HepG2 (cell line): ENCODE data around the gene ENPP7. TPM values are rescaled to one million over a fixed set of nuclear protein-coding genes. Genes with fewer than 3 reads are reported as not detected.

Experiments used
- ATAC-seq: fragments of 200-7000 bp; cut with Tn5 transposase; 3 replicates; pipeline ENCODE4 v1.9.1; 2020; ENCODE audit warnings: mild to moderate bottlenecking, moderate library complexity
- BruUV-seq: library from RNA; stranded (reverse); fragments of 400-500 nt; replicated peaks from 2 replicates; lab custom pipeline; 2021; lab: Mats Ljungman, UMichigan
- CTCF ChIA-PET: fragments of 300-600 bp; formaldehyde crosslinking; extraction: SDS; loops from one replicate; lab custom pipeline; 2021; ENCODE audit warnings: low total read pairs, inconsistent platforms, low intra/inter-chr PET ratio; lab: Yijun Ruan, JAX
- POLR2A ChIA-PET: fragments of 350-600 bp; sonication (Branson Sonifier 250); formaldehyde crosslinking; loops from one replicate; lab custom pipeline; 2020; ENCODE audit warnings: antibody characterized with exemption, inconsistent platforms; lab: Yijun Ruan, JAX
- DNase-seq: peaks from one replicate; pipeline ENCODE4 v3.0.0-alpha.2; 2015; ENCODE audit warnings: low spot score
- FAIRE-seq: peaks from 3 replicates; lab custom pipeline; 2011; peaks lifted over from hg19 to GRCh38; lab: Jason Lieb, UNC
- H2AFZ ChIP-seq: one replicate; pipeline ENCODE4 v1.6.1; 2011; ENCODE audit warnings: low read length, inconsistent platforms
- H3K27ac ChIP-seq: fragments of 300-600 bp; 3 replicates; pipeline ENCODE4 v1.8.0; 2011; ENCODE audit warnings: mixed run types, mild to moderate bottlenecking, mixed read lengths, low read length, inconsistent platforms; ENCODE audit not compliant: insufficient read depth; ENCODE audit errors: extremely low read length
- H3K27me3 ChIP-seq, 2 experiments: fragments of 200-600 bp in 1 of 2; 2 replicates in 1 of 2; 3 replicates in 1 of 2; pipeline versions ENCODE4 v1.6.0 to v1.8.0; 2011; ENCODE audit warnings: low read length in 2 of 2, mild to moderate bottlenecking in 2 of 2, moderate library complexity in 2 of 2, inconsistent platforms in 1 of 2; ENCODE audit not compliant: insufficient read depth in 2 of 2, control insufficient read depth in 1 of 2
- H3K36me3 ChIP-seq, 2 experiments: fragments of 200-600 bp in 1 of 2; replicated peaks in 1 of 2; 2 replicates in 1 of 2; 3 replicates in 1 of 2; pipeline versions ENCODE4 v1.5.1 to v1.8.0; 2011; ENCODE audit warnings: low read length in 2 of 2, inconsistent platforms in 1 of 2; ENCODE audit not compliant: insufficient read depth in 2 of 2, control insufficient read depth in 1 of 2
- H3K4me1 ChIP-seq: 2 replicates; pipeline ENCODE4 v1.5.1; 2012; ENCODE audit warnings: low read length, inconsistent platforms; ENCODE audit not compliant: insufficient read depth
- H3K4me2 ChIP-seq: 2 replicates; pipeline ENCODE4 v1.6.0; 2011; ENCODE audit warnings: low read depth, low read length, inconsistent platforms
- H3K4me3 ChIP-seq, 3 experiments: fragments of 200-600 bp in 1 of 3; sonication (generic), shearing (Covaris generic) in 1 of 3; replicated peaks in 1 of 3; 2 replicates each; pipeline ENCODE4 v1.5.1; 2011 to 2016; ENCODE audit warnings: low read length in 3 of 3, inconsistent platforms in 2 of 3, low read depth in 2 of 3, mild to moderate bottlenecking in 2 of 3, control low read depth in 1 of 3, mixed read lengths in 1 of 3; ENCODE audit not compliant: insufficient read depth in 1 of 3
- H3K79me2 ChIP-seq: one replicate; pipeline ENCODE4 v1.6.1; 2011; ENCODE audit warnings: low read length, inconsistent platforms; ENCODE audit not compliant: insufficient read depth
- H3K9ac ChIP-seq: 2 replicates; pipeline ENCODE4 v1.6.0; 2011; ENCODE audit warnings: mild to moderate bottlenecking, low read depth, low read length, inconsistent platforms; ENCODE audit not compliant: insufficient read depth
- H3K9me3 ChIP-seq: 2 replicates; pipeline ENCODE4 v1.5.1; 2012; ENCODE audit warnings: mild to moderate bottlenecking, low read length
- H4K20me1 ChIP-seq: 2 replicates; pipeline ENCODE4 v1.6.0; 2011; ENCODE audit warnings: inconsistent platforms, mild to moderate bottlenecking, low read length, moderate library complexity; ENCODE audit not compliant: insufficient read depth
- ASH2L ChIP-seq: fragments of 300-600, 200-600 bp; sonication (generic); IDR thresholded peaks from 2 replicates; pipeline ENCODE4 v1.7.0; 2017; ENCODE audit warnings: low read depth, mild to moderate bottlenecking, moderate library complexity, mixed read lengths, low read length; ENCODE audit not compliant: insufficient read length
- ATF2 ChIP-seq: sonication (generic); formaldehyde crosslinking; IDR thresholded peaks from 2 replicates; pipeline ENCODE4 v1.4.0; 2020; ENCODE audit warnings: missing genetic modification reagents
- E2F1 ChIP-seq: sonication (generic); formaldehyde crosslinking; IDR thresholded peaks from 2 replicates; pipeline ENCODE4 v1.5.0; 2020; ENCODE audit warnings: missing genetic modification reagents
- EP300 ChIP-seq, 3 experiments: sonication (generic) in 1 of 3; formaldehyde crosslinking in 1 of 3; IDR thresholded peaks; 2 replicates each; pipeline versions ENCODE4 v1.5.1 to v1.6.1; 2011 to 2020; ENCODE audit warnings: low read depth in 2 of 3, low read length in 2 of 3, borderline replicate concordance in 1 of 3, improper control_type of control experiment in 1 of 3, mild to moderate bottlenecking in 1 of 3, missing genetic modification reagents in 1 of 3, moderate library complexity in 1 of 3
- HIC2 ChIP-seq: sonication (generic); formaldehyde crosslinking; IDR thresholded peaks from 2 replicates; pipeline ENCODE4 v1.9.0; 2022; ENCODE audit warnings: low read depth, missing genetic modification reagents
- KDM2A ChIP-seq: sonication (generic); formaldehyde crosslinking; IDR thresholded peaks from 2 replicates; pipeline ENCODE4 v1.4.0; 2020; ENCODE audit warnings: low read depth, missing genetic modification reagents, borderline replicate concordance
- RXRA ChIP-seq: sonication (generic); formaldehyde crosslinking; IDR thresholded peaks from 2 replicates; pipeline ENCODE4 v1.5.1; 2020; ENCODE audit warnings: missing genetic modification reagents
- TFAP4 ChIP-seq: sonication (generic); IDR thresholded peaks from 2 replicates; pipeline ENCODE4 v1.6.1; 2016; ENCODE audit warnings: low read depth, borderline replicate concordance
- ZNF18 ChIP-seq: sonication (generic); formaldehyde crosslinking; IDR thresholded peaks from 2 replicates; pipeline ENCODE4 v1.8.0; 2022; ENCODE audit warnings: mild to moderate bottlenecking, missing genetic modification reagents; ENCODE audit not compliant: insufficient replicate concordance
- ZNF335 ChIP-seq: sonication (generic); formaldehyde crosslinking; IDR thresholded peaks from 2 replicates; pipeline ENCODE4 v1.4.0; 2020; ENCODE audit warnings: missing genetic modification reagents
- ZNF350 ChIP-seq: sonication (generic); formaldehyde crosslinking; IDR thresholded peaks from 2 replicates; pipeline ENCODE4 v1.4.0; 2020; ENCODE audit warnings: mild to moderate bottlenecking, low read depth, missing genetic modification reagents, borderline replicate concordance
- ZNF605 ChIP-seq: sonication (generic); formaldehyde crosslinking; IDR thresholded peaks from 2 replicates; pipeline ENCODE4 v1.8.0; 2022; ENCODE audit warnings: mild to moderate bottlenecking, missing genetic modification reagents
- ZUFSP ChIP-seq: sonication (generic); formaldehyde crosslinking; IDR thresholded peaks from 2 replicates; pipeline ENCODE4 v1.9.0; 2021; ENCODE audit warnings: missing genetic modification reagents, mild to moderate bottlenecking, borderline replicate concordance
- WGBS: methylation state at CpG from one replicate; pipeline ENCODE4 v1.1.6; 2017; ENCODE audit warnings: low lambda C conversion rate; 5-methylcytosine and 5-hydroxymethylcytosine counted together
- in situ Hi-C: cut with HindIII; loops from 2 replicates; pipeline ENCODE4 v1.10.0; 2017; ENCODE audit warnings: low pct_unique_long_range_greater_than_20kb; ENCODE audit not compliant: extremely low pct_ligation_motif_present
- intact Hi-C: fragments of 100-400 bp; cut with micrococcal nuclease; formaldehyde crosslinking; loops from one replicate; pipeline ENCODE4 v1.10.0; 2022; ENCODE audit not compliant: unreplicated experiment
- polyA plus RNA-seq, 8 experiments: library from polyadenylated mRNA; depleted of rRNA in 3 of 8; stranded (reverse) in 7 of 8; unstranded in 1 of 8; fragments of >200 nt; fragmentation: Illumina TruSeq in 4 of 8; extraction: Trizol in 4 of 8; gene quantifications; 2 replicates each; pipeline versions ENCODE4 v1.2.1 to v1.2.3, GENCODE V29; 2011 to 2016; ENCODE audit warnings: low read depth in 4 of 8, missing spikeins in 1 of 8, mixed read lengths in 1 of 8; ENCODE audit not compliant: insufficient read depth in 1 of 8
- total RNA-seq, 5 experiments: library from RNA; depleted of rRNA; stranded (reverse); fragments of >200 nt; fragmentation: Illumina TruSeq; extraction: Trizol; gene quantifications; 2 replicates each; pipeline ENCODE4 v1.2.3, GENCODE V29; 2016; ENCODE audit warnings: low read depth in 1 of 5

ENPP7 gene
- total and polyA plus RNA-seq, 2 of the 13 experiments (the other 11 are each of a cell fraction or from before 2014, with no cell fraction given): 1.1 to 2.2 TPM

GRCh38 chr17:79774561-79774975, 43.8 kb downstream of the ENPP7 start:
- POLR2A ChIA-PET: interaction anchor here (1.5 to 1.9 kb wide), 4 partner anchors 15 to 219 kb away, joined by 4 to 12 read pairs (median 6); partner anchors contain the start of gene CBX8
- Histone ChIP-seq H2AFZ (no peak overlapping the region), H3K4me3 (peak overlapping the region in 2 of 3 experiments; percentile 24 to 38; a peak in 4 of 6 replicates), H3K9me3 (no peaks in the 10 kb centered on the region), H3K27ac (no peak overlapping the region), H3K79me2 (peaks cover 12% of the 10 kb centered on the region), H3K4me2 (peak overlapping the region; percentile 92), H3K27me3 (peaks cover 5 to 19% of the 10 kb centered on the region in 2 experiments; a peak in 3 of 5 replicates), H3K4me1 (peaks cover 65% of the 10 kb centered on the region), H4K20me1 (peaks cover 9% of the 10 kb centered on the region; the same call in 1 of the 2 replicates), H3K36me3 (peaks cover 0 to 1% of the 10 kb centered on the region in 2 experiments; a peak in 2 of 5 replicates), H3K9ac (peak overlapping the region; percentile 15)
- intact Hi-C loops: no loop called here
- in situ Hi-C loops: no loop called here
- DNase-seq: peak; percentile 47
- no TSS peak for BruUV-seq
- peak; percentile 62 for ATAC-seq
- no peak for FAIRE-seq
- WGBS: 18% methylated on average over 8 of the region's 8 CpGs
- CTCF ChIA-PET: no interaction called here
- TF ChIP-seq ZNF335 (CRISPR knock-in tag) (no peak), ATF2 (CRISPR knock-in tag) (0 out of 2 replicates have a peak, but pooled peaks have one; percentile 27), ZNF18 (no peak), KDM2A (CRISPR knock-in tag) (no peak), ZUFSP (CRISPR knock-in tag) (no peak), ZNF605 (peak; percentile 56; the same call in 1 of the 2 replicates), ASH2L (no peak), TFAP4 (peak; percentile 20; the same call in 1 of the 2 replicates), ZNF350 (0 out of 2 replicates have a peak, but pooled peaks have one; percentile 47), RXRA (peak; percentile 67), EP300 (IDR thresholded peaks at IDR 0.05; ENCODE audit: low read depth in 2 of 2, low read length in 2 of 2) (peak in 1 of 2 experiments; percentile 0; a peak in 1 of 4 replicates), EP300 (CRISPR knock-in tag; IDR thresholded peaks at IDR 0.05; ENCODE audit: borderline replicate concordance) (no peak), HIC2 (CRISPR knock-in tag) (peak; percentile 54; the same call in 1 of the 2 replicates), E2F1 (CRISPR knock-in tag) (no peak)
